ENCODE data around the gene ITGA11. TPM values are rescaled to one million over a fixed set of nuclear protein-coding genes. Genes with fewer than 3 reads are reported as not detected.

ITGA11 gene, protein sequence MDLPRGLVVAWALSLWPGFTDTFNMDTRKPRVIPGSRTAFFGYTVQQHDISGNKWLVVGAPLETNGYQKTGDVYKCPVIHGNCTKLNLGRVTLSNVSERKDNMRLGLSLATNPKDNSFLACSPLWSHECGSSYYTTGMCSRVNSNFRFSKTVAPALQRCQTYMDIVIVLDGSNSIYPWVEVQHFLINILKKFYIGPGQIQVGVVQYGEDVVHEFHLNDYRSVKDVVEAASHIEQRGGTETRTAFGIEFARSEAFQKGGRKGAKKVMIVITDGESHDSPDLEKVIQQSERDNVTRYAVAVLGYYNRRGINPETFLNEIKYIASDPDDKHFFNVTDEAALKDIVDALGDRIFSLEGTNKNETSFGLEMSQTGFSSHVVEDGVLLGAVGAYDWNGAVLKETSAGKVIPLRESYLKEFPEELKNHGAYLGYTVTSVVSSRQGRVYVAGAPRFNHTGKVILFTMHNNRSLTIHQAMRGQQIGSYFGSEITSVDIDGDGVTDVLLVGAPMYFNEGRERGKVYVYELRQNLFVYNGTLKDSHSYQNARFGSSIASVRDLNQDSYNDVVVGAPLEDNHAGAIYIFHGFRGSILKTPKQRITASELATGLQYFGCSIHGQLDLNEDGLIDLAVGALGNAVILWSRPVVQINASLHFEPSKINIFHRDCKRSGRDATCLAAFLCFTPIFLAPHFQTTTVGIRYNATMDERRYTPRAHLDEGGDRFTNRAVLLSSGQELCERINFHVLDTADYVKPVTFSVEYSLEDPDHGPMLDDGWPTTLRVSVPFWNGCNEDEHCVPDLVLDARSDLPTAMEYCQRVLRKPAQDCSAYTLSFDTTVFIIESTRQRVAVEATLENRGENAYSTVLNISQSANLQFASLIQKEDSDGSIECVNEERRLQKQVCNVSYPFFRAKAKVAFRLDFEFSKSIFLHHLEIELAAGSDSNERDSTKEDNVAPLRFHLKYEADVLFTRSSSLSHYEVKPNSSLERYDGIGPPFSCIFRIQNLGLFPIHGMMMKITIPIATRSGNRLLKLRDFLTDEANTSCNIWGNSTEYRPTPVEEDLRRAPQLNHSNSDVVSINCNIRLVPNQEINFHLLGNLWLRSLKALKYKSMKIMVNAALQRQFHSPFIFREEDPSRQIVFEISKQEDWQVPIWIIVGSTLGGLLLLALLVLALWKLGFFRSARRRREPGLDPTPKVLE
- total RNA-seq: 2.6 TPM

DNA sequence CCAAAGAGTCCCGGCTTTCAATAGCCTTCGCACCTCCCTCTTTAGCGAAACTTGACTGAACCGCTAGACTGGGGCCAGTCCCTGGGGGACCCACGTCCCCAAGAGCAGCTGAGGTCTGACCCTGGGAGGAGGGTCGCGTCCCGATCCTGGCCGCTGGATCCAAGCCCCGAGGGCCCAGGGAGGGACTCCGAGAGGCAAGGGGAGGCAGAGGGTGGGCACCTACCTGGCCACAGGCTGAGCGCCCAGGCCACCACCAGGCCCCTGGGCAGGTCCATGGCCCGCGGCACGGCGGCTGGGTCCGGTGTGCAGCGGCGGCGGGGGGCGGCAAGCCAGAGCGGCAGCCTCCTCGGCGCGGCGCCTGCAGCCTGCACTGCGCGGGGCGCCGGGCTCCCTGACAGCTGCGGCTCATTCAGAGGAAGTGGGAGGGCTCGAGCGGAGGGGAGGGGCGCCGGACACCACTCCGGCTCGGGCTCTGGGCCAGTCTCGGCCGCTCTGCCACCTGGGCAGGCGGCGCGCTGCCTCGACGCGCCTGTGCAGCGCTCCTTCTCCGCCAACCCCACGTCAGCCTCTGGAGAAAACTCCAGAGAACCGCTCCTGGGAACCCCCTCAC, at the start of gene ITGA11:
ITGA11 (minus strand) TSS at position 372 of the 610 bp plus-strand sequence; CDS start at position 275, 97 bp downstream.
- peak; percentile 38 for DNase-seq (ENCODE audit: low spot score)

DNA sequence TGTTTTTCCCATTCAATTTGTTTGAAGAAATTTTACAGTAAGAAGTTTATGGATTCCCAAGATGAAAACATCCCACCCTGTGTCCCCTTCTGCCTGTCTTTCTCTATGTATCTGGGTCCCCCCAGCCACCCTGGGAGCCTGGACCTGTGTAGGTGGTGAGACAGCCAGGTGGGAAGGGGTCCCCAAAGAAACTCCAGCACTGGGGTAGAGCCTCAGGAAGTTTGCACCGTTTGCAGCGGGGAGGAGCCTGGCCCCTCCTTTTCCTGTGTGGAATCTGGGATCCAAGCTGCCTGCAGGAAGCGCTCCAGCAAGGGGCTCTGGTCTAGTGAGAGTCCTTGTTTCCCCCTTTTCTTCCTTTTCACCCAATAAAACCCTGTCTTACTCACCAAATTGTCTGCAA, 49.4 kb upstream of the ITGA11 start:
- DNase-seq (ENCODE audit: low spot score): no peak

DNA sequence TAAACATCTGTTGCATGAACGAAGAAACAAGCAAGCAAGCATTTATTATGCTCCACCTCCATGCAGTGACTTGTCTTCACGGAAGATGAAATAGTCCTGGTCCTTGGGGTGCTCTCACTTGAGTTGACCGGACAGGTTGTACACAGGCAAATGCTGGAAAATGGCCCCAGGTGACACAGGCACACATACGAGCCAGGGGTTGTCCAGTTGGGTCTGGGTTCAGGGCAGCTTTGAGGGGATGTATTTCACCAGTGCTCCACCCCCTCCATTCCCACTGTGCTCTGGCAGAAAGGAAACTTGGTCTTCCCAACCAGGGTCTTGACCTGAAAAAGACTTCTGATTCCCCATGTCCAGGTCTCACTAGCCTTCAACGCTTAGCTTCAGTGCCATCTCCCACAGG, 48.3 kb upstream of the ITGA11 start:
- no peak for DNase-seq (ENCODE audit: low spot score)

DNA sequence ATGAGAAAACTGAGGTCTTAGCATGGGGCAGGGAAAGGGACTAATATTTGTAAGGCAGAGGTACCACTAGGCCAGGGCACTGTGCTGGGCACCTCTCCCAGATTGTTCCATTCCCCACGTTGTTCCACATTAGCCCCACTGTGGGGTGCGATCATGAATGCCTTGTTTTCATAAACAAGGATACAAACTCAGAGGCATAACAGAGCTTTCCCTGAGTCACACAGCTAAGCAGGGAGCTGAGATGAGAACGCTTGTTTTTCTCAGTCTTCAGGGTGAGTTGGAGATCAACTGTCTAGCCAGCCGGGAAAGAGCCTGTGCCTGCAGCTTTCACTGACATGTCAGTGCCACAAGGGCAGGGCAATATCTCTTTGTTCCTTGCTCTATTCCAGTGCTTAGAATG, 47.9 kb upstream of the ITGA11 start:
- DNase-seq (ENCODE audit: low spot score): no peak

DNA sequence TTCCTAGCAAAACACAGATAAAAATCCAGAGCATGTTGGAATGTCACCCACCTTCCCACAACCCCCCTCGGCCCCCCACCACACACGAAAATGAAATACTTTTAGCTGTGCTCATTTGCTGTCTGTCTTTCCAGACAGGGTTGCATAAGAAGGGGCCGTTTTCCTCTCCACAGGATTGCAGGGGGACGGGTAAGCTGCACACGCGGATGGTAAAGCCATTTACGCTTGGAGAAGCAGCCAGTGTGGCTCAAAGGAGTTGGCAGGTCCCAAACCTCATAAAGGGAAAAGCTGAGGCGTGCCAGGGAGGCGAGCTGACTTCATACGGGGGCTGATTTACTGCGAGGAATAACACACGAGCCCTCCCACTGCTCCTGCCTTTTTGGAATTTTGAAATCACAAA, 47.4 kb upstream of the ITGA11 start:
- no peak for DNase-seq (ENCODE audit: low spot score)

DNA sequence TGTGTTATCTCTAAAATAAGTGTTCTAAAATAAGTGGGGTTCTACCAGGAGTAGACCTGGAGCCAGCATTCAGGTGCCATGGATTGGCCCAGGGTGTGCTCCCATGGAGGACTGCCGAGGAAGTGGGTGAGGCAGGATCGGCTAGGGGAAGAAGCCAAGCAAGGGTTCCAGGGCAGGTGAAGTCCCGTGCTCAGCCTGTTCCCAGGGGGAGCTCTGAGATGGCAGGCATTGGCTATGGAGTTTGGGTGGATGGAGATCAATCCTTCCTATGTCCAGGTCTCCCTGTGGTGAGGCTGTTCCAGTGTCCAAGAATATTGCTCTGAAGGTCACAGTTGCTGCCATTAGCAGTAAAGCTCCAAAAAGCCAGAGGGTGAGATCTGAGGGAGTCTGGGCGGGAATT, 46.9 kb upstream of the ITGA11 start:
- no peak for DNase-seq (ENCODE audit: low spot score)

DNA sequence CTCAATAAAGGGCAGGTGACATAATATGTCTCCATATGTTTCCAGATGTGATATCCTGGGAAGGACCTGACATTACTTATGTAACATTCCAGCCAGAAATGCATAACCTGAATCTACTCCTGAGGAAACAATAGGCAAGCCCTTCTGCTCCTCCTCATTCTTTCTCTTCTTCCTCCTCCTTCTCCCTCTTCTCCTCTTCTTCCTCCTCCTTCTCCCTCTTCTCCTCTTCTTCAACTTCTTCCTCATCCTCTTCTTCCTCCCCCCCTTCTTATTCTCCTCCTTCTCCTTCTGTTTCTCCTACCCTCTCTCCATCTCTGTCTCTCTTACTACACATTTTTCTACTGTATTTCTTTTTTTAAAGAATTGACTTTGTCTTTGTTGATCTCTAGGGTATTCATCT, 43.5 kb upstream of the ITGA11 start:
- no peak for DNase-seq (ENCODE audit: low spot score)

DNA sequence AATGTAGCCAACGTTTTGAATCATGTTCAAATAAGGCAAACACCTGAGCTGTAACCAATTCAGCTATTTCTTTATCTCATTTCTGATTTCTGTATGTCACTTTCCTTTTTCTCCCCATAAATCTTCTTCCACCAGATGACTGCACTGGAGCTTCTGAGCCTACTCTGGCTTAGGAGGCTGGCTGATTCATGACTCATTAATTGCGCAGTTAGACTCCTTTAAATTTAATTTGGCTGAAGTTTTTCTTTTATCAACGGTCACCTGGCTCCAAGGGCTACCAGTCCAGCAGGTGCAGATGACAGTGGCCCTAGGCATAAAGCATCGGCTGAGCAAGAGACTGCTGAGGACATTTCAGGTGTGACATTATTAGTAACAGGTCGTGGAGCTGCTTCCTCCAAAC, 39.6 kb upstream of the ITGA11 start:
- no peak for DNase-seq (ENCODE audit: low spot score)

DNA sequence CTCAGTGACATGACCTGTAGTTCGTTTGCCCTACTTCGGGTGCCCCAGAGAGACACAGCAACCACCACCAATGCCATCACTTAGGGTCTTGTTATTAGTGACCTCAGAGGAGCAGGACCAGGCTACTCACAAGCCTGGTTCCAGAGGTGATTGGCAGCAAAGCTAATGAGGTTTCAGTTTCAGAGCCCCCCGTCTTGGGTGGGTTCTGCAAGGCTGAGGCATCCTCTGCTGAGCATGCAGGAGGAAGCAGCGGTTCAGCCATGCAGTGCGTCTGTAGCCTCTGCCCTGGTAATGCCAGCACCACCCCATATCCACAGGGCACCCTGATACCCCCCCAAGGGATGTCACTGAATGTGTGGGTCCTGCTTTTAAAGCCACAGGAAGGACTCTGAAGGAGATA, 39.0 kb upstream of the ITGA11 start:
- DNase-seq (ENCODE audit: low spot score): no peak

DNA sequence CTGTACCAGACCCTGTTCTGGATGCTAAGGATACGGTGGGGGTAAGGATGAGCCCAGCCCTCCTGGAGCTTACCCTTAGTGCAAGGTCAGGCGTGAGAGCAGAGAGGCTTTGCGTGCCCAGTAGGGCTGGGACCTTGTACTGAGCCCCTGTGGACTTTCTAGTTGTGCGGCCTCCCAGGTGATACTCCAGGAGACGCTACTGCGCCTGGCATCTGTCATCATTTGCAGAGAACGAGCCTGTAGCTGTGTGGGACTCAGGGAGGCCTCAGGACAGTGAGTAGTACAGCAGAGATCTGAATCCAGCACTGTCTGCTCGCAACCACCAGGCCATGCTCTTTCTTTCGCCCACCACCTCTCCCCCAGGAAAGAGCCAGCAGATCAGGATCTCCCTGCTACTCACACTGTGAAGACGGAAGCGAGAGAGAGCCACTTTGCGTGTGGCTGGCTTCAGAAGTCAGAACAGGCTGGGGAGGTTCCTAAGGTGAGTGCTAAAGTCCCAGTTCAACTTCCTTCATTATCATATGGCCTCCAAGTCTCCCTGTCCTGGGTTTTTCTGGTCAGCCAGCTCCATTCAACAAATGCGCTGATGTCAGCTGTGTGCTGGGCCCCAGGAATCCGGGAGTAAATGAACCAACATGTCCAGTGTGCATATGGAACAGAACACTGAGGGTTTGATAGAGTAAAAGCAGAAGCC, 38.2 kb upstream of the ITGA11 start:
- DNase-seq (ENCODE audit: low spot score): no peak

DNA sequence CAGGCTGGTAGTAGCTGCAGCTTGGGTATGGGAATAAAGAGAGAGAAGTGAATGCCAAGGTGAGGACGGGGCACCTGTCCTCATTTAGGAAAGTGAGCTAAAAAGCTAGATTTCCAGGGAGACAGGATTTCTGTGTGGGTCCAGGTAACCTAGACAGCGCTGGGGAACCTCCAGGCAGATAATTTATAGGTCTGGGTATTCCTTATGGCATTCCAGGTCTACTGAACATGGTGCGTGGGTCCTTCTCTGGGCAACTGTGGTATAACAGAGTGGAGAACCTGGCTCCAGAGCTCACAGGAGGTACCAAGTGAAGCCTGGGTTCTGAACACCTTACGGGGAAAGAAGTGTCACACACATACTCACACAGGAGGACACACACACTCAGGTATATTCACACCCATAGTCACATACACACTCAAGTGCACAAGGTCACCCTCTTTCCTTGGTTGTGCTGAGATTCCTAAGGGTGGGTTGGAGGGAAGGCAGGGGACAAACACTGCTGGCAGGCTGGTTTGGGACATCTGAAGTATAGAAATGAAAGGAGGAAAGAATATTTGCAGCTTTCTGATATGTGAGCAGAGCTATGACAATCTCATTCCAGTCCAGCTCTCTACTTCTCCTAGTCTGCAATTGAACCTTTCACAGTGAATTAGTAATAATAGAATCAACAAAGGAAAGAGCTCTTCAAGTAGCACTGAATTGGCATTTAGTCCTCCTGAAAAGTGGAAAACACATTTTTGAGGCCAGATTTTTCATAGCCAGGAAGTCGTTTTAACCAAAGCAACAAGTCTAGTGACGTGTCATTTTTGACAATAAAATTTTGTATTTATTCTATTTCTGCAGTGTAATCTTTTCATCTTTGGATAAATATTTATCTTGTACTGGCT, 37.4 kb upstream of the ITGA11 start:
- no peak for DNase-seq (ENCODE audit: low spot score)

DNA sequence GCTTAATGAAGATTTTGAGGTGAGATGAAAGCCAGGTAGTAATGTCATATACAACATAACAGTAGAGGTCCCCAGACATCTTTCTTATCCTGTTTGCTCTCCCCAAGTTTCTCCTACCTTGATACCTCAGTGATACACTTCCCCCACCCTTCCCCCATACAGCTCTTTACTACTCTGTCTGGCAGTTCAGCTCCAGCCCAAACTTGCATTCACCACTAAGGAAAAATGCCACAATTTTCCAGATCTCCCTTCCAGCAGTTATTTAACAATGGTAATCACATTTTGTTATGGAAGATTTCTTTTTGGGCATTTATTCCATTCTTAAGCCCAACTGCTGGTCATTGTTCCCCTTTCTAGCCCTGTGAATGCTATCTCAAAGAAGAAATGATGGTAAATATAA, 34.9 kb upstream of the ITGA11 start:
- no peak for DNase-seq (ENCODE audit: low spot score)

DNA sequence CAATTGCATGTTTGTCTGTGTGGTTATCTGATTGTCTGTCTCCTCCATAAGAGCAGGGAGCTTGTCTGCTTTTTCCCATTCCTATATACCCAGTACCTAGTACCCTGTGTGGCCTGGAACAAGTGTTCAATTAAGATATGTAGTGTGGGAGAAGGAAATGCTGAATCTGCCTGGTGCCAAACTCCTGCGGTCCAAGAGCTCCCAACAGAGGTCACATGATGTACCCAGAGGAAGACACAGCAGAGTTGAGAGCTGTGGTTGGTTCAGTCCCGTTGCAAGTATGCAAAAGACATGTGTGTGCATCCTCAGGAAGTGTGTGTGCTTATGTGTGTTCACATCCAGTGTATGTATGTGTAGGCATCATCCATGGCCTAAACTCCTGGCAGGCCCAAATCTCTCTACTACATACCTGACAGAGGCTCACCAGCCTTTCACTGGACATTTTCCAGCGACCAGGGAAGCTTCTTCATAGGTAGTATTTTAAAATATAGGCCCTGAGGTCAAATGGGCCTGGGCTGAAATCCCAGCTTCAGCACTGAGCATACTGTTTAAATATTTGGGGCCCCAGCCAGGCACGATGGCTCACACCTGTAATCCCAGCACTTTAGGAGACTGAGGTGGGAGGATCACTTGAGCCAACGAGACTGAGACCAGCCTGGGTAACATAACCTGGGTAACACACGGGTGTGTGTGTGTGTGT, 34.0 kb upstream of the ITGA11 start:
- DNase-seq (ENCODE audit: low spot score): no peak

DNA sequence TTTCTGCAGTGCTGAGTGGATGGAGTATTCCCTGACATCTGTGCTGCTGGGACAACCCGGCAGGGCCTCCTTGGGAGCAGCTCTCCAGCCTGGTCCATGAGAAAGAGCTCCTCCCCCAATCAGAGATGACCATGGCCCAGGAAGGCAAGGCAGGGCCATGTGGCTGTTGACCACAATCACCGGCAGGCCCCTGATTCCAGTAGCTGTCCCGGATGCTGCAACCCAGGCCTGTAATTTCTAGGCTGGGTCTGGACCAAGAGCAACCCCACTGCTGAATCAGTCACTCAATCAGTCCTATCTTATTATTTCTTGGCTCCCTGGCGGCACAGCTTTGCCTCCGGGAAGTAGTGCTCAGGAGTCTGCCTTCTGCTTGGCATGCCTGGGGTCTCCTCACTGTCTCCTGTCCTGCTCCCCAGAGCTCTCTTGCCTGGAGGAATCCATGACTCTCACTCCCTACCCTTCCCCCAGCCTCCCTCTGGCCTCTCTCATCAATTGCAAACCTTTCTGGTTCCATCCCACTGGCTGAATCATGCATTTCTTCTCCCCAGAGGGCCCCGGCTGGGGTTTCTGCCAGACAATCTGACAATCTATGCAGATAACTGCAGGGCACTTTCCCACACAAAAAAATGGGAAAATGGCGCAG, 32.6 kb upstream of the ITGA11 start:
- DNase-seq (ENCODE audit: low spot score): no peak

DNA sequence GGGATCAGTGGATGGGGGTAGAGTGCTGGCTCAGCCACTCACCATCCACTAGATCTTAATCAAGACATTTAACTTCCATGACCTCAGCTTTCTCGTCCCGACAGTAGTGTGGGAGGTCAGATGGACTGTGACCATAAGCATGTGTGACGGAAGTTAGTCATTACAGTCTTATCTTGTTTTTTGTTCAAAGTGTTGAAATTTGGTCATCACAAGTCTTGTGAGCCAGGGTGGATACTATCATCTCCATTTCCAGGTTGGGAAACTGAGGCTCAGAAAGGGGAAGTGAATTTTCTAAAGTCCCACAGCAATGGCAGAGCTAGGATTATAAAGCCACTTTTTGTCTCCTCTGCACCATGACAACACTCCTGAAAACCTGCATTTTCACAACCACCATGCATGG, 32.0 kb upstream of the ITGA11 start:
- no peak for DNase-seq (ENCODE audit: low spot score)

DNA sequence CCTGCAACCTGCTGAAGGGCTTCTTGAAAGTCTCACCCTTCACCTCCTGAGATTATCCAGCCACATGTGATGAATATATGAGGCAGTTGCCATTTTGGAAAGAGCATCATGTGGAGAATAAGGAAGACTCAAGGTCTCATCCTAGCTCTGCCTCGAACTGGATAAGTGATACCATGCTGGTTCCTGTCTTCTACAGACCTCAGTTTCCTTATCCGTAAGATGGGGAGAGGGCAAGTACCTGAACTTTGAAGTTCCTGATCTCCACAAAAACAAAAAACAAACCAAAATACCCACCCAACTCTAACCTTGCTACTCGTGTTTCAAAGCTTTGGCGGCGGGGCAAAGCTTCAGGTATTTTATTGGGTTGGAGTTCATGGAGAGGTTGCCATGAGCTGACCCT, 31.5 kb upstream of the ITGA11 start:
- DNase-seq (ENCODE audit: low spot score): no peak

DNA sequence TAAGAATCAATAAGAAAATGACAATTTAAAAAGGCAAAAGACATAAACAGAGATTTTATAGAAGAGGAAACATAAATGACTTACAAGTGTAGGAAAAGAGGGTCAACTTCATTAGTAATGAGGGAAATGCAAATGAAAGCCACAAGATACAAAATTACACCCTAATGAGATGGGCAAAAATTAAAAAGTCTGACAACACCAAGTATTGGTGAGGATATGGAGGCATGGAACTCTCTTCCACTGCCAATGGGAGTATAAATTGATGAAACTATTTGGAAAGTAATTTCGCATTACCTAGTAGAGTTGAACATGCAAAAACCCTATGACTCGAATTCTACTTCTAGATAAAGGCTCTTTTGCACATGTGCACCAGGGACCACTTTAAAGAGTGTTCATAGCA, 28.2 kb upstream of the ITGA11 start:
- DNase-seq (ENCODE audit: low spot score): no peak

DNA sequence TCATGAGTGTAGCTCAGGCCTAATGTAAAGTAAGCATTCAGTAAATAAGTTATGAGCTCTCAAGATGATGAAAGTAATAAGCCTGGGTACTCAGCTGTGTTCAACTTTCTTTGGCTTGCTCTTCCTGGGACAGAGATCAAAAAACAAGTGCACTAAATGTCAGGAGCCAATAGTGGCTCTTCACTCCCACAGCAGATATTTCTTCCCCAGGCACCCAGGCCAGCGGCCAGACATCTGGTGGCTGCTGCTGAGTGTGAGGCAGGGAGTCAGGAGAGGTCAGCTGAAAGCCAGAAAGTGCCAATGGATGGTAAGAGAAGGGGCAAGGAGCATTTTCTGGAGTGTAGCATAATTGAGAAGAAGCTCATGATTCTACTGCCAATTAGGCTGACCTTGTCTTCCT, 18.2 kb upstream of the ITGA11 start:
- DNase-seq (ENCODE audit: low spot score): no peak

DNA sequence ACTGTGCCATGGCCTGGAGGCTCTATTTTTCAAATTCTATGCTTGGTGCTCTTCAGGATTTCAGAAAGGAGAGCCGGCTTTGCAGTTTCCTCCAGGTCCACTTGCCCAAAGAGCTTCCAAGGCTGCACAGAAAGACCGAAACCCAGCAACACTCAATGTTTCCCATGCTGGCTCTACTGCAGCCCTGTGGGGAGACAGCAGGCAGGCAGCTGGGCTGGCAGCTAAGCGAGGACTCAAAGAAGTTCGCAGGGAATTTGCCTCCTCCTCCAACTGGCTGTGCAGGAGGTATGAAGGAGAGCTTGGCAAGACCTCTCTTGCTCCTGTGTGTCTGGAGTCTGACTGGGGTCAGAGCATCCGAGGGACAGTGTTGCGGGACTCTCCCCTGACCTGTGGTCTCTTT, 17.4 kb upstream of the ITGA11 start:
- no peak for DNase-seq (ENCODE audit: low spot score)
